PC-9 (cell line): ENCODE measurements around the gene KCNIP2. TPM values are rescaled to one million over a fixed set of nuclear protein-coding genes. Genes with fewer than 3 reads are reported as not detected.
A peak's percentile ranks its signal among the peaks of the same experiment; 100 is the strongest.

ENCODE experiments used
- BruUV-seq: library from RNA; stranded (reverse); fragments of 400-500 nt; replicated peaks from 2 replicates; lab custom pipeline; 2021; lab: Mats Ljungman, UMichigan
- CTCF ChIA-PET: fragments of 300-600 bp; sonication (Branson Sonifier 250); formaldehyde crosslinking; loops from one replicate; lab custom pipeline; 2022; ENCODE audit warnings: antibody characterized with exemption; lab: Charles Lee
- POLR2A ChIA-PET: fragments of 300-600 bp; sonication (Branson Sonifier 250); formaldehyde crosslinking; loops from one replicate; lab custom pipeline; 2022; ENCODE audit warnings: antibody characterized with exemption; ENCODE audit not compliant: unreplicated experiment; lab: Charles Lee
- DNase-seq, 2 experiments: peaks; one replicate each; pipeline versions ENCODE4 v3.0.0 to v3.0.0-alpha.2; 2015 to 2022; ENCODE audit warnings: mixed read lengths in 1 of 2
- H2AFZ ChIP-seq: fragments of 200-600 bp; sonication (generic); 2 replicates; pipeline ENCODE4 v1.8.1; 2017; ENCODE audit warnings: antibody characterized with exemption
- H3F3A ChIP-seq: fragments of 200-600 bp; sonication (generic); 2 replicates; pipeline ENCODE4 v1.8.1; 2017; ENCODE audit warnings: antibody characterized with exemption, mild to moderate bottlenecking, low read depth; ENCODE audit not compliant: insufficient read depth
- H3K27ac ChIP-seq: fragments of 200-600 bp; sonication (generic); 2 replicates; pipeline ENCODE4 v1.6.1; 2016; ENCODE audit warnings: mixed run types
- H3K27me3 ChIP-seq: fragments of 200-600 bp; sonication (generic); 2 replicates; pipeline ENCODE4 v1.6.1; 2016; ENCODE audit warnings: low read depth, mixed run types; ENCODE audit not compliant: insufficient read depth
- H3K36me3 ChIP-seq: fragments of 200-600 bp; sonication (generic); 2 replicates; pipeline ENCODE4 v1.6.1; 2016; ENCODE audit warnings: low read depth, mixed run types
- H3K4me1 ChIP-seq: fragments of 200-600 bp; sonication (generic); replicated peaks from 2 replicates; pipeline ENCODE4 v1.6.1; 2016; ENCODE audit warnings: mixed run types; ENCODE audit not compliant: insufficient read depth
- H3K4me2 ChIP-seq: fragments of 200-600 bp; sonication (generic); 2 replicates; pipeline ENCODE4 v1.6.1; 2017; ENCODE audit warnings: mixed run types
- H3K4me3 ChIP-seq: fragments of 200-600 bp; sonication (generic); 2 replicates; pipeline ENCODE4 v1.6.1; 2016; ENCODE audit warnings: mixed run types
- H3K79me2 ChIP-seq: fragments of 200-600 bp; sonication (generic); 2 replicates; pipeline ENCODE4 v1.6.1; 2017; ENCODE audit warnings: low read depth, mixed run types
- H3K9me2 ChIP-seq: fragments of 200-600 bp; sonication (generic); 2 replicates; pipeline ENCODE4 v1.8.1; 2017; ENCODE audit warnings: mild to moderate bottlenecking; ENCODE audit not compliant: insufficient read depth
- H3K9me3 ChIP-seq: fragments of 200-600 bp; sonication (generic); 2 replicates; pipeline ENCODE4 v1.8.1; 2016; ENCODE audit warnings: low read depth; ENCODE audit not compliant: insufficient read depth
- H4K20me1 ChIP-seq: fragments of 200-600 bp; sonication (generic); 2 replicates; pipeline ENCODE4 v1.8.1; 2017; ENCODE audit not compliant: insufficient read depth
- CTCF ChIP-seq: fragments of 200-600 bp; sonication (generic); conservative IDR thresholded peaks from 2 replicates; pipeline ENCODE4 v1.6.1; 2017; ENCODE audit warnings: mixed run types, antibody characterized with exemption, mild to moderate bottlenecking, moderate library complexity
- EZH2 ChIP-seq: fragments of 200-600 bp; sonication (generic); IDR thresholded peaks from 2 replicates; pipeline ENCODE4 v1.8.0; 2017; ENCODE audit warnings: antibody characterized with exemption, low read depth
- intact Hi-C: fragments of 100-400 bp; cut with micrococcal nuclease; formaldehyde crosslinking; loops from one replicate; pipeline ENCODE4 v1.10.0; 2022; ENCODE audit not compliant: unreplicated experiment
- total RNA-seq: library from RNA; stranded (reverse); gene quantifications from 2 replicates; pipeline ENCODE4 v1.2.3, GENCODE V29; 2021

Gene KCNIP2
- total RNA-seq, 1 experiment from 2014 or later: 4.0 TPM

- intact Hi-C loops: no loop called here
- no TSS peak for BruUV-seq
Measured at GRCh38 chr10:101814466-101815071, 29.0 kb downstream of the KCNIP2 start.

GRCh38 chr10:101812606-101813005 lies 31.0 kb downstream of the KCNIP2 start:
- Histone ChIP-seq H3K27ac (no peak overlapping the region), H3K9me2 (no peaks in the 10 kb centered on the region), H4K20me1 (peaks cover 56% of the 10 kb centered on the region), H3K27me3 (no peaks in the 10 kb centered on the region), H3K4me3 (no peak overlapping the region), H2AFZ (no peak overlapping the region), H3K9me3 (no peaks in the 10 kb centered on the region), H3K79me2 (peaks cover 71% of the 10 kb centered on the region), H3K36me3 (peaks cover 16% of the 10 kb centered on the region; the same call in 1 of the 2 replicates), H3F3A (0 out of 2 replicates have a peak, but pooled peaks cover 4% of the 10 kb centered on the region), H3K4me2 (no peak overlapping the region), H3K4me1 (peaks cover 18% of the 10 kb centered on the region)
- intact Hi-C loops: no loop called here
- POLR2A ChIA-PET: interaction anchor here (0.8 kb wide), 1 partner anchor 714 kb away, joined by 4 read pairs; no protein-coding TSS in a partner anchor
- CTCF ChIA-PET: no interaction called here
- no TSS peak for BruUV-seq
- no peak for TF ChIP-seq EZH2
- no peak for TF ChIP-seq CTCF
- no peak for DNase-seq

More at GRCh38 chr10:101814466-101815071, 29.0 kb downstream of the KCNIP2 start:
- Histone ChIP-seq H3K27me3 (no peaks in the 10 kb centered on the region), H3K79me2 (peaks cover 77% of the 10 kb centered on the region), H3F3A (peaks cover 8% of the 10 kb centered on the region; the same call in 1 of the 2 replicates), H3K9me3 (no peaks in the 10 kb centered on the region), H4K20me1 (peaks cover 52% of the 10 kb centered on the region), H3K27ac (no peak overlapping the region), H3K4me2 (peak overlapping the region; percentile 99), H3K36me3 (peaks cover 14% of the 10 kb centered on the region; the same call in 1 of the 2 replicates), H2AFZ (no peak overlapping the region), H3K9me2 (no peaks in the 10 kb centered on the region), H3K4me3 (peak overlapping the region; percentile 77; the same call in 1 of the 2 replicates), H3K4me1 (peaks cover 26% of the 10 kb centered on the region)
- TF ChIP-seq CTCF (no peak), EZH2 (no peak)
- DNase-seq: no peak
- POLR2A ChIA-PET: no interaction called here
- CTCF ChIA-PET: no interaction called here

GRCh38 chr10:101807158-101807557 lies 36.4 kb downstream of the KCNIP2 start:
- Histone ChIP-seq H2AFZ (no peak overlapping the region), H4K20me1 (peaks cover 6% of the 10 kb centered on the region; the same call in 1 of the 2 replicates), H3K27ac (no peak overlapping the region), H3K79me2 (peaks cover 17% of the 10 kb centered on the region), H3F3A (no peaks in the 10 kb centered on the region), H3K4me3 (no peak overlapping the region), H3K9me3 (no peaks in the 10 kb centered on the region), H3K36me3 (peaks cover 19% of the 10 kb centered on the region; the same call in 1 of the 2 replicates), H3K4me2 (no peak overlapping the region), H3K4me1 (no peaks in the 10 kb centered on the region), H3K9me2 (no peaks in the 10 kb centered on the region), H3K27me3 (no peaks in the 10 kb centered on the region)
- TF ChIP-seq EZH2 (no peak), CTCF (no peak)
- intact Hi-C loops: no loop called here
- ChIA-PET POLR2A (no interaction called here), CTCF (no interaction called here)
- no peak for DNase-seq
- BruUV-seq: no TSS peak
